ENCODE results near the gene GPBAR1. TPM values are rescaled to one million over a fixed set of nuclear protein-coding genes. Genes with fewer than 3 reads are reported as not detected.

The GPBAR1 gene
- total and polyA plus RNA-seq, 2 donors (not counting 1 experiment from before 2014, with no cell fraction given) = 0.66 to 0.81 TPM

DNA sequence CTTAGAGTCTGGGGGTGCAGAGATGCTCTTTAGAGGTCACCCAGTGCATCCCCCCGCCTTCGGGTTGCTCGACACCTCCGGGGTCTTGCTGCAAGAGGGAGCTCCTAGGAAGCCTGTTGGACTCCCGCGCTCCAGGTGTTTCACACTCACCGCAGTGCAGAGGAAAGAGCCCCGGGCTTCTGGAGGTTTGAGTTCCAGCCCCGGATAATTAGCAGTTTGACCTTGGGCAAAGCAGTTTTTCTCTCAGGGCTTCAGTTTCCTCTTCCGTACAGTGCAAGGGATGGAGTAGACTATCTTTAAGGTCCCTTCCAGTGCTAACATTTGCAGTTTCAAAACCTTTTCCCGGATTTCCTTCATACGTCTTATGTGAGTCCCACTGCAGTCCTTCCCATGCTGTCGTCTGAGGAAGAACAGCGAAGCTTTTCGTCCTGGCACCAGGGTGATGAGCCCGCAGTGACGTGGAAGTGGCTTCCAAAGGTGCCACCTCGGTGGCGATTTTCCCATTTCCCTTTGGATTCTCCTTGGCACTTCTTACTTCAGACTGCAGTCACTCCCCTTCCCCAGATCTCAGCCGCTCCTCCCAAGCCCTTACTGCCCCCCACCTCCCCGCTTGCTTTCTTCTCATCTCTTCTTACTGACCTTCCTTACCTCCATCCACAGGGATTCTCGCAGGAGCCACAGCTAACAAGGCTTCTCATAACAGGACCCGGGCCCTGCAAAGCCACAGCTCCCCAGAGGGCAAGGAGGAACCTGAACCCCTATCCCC is 10.1 kb downstream of the GPBAR1 start:
- peaks cover 62% of the 10 kb centered on the region for H3K4me1 Mint-ChIP-seq
- H3K4me1 ChIP-seq (ENCODE audit: control insufficient read depth in 2 of 2, insufficient read depth in 2 of 2, low read length in 2 of 2) = peaks cover 36 to 53% of the 10 kb centered on the region in 2 donors
- peaks cover 27% of the 10 kb centered on the region for H4K20me1 ChIP-seq (ENCODE audit: control insufficient read depth, insufficient read depth, low read length, poor library complexity, severe bottlenecking)
- H3K79me2 ChIP-seq (ENCODE audit: control insufficient read depth, insufficient read depth, low read length) = peaks cover 43% of the 10 kb centered on the region
- 9% methylated on average over 22 of the region's 23 CpGs for WGBS (ENCODE audit: insufficient coverage)
- intact Hi-C loops (cut with micrococcal nuclease) = loop anchor here (1.0 to 5.0 kb wide), 9 partner anchors 14 to 1326 kb away; partner anchors contain the start of genes ARPC2, BCS1L, CNOT9 and GMPPA
- peak overlapping the region; percentile 86 for H3K27ac Mint-ChIP-seq
- no peaks in the 10 kb centered on the region for H3K27me3 Mint-ChIP-seq
- no peaks in the 10 kb centered on the region for H3K9me3 ChIP-seq (ENCODE audit: control extremely low read depth in 1 of 3, control insufficient read depth in 2 of 3, insufficient read depth in 1 of 3, low read length in 2 of 3)
- H3K27ac ChIP-seq (ENCODE audit: low read length in 2 of 2) = peak overlapping the region in 1 of 2 donors; percentile 18
- TF ChIP-seq, protein P1, sequence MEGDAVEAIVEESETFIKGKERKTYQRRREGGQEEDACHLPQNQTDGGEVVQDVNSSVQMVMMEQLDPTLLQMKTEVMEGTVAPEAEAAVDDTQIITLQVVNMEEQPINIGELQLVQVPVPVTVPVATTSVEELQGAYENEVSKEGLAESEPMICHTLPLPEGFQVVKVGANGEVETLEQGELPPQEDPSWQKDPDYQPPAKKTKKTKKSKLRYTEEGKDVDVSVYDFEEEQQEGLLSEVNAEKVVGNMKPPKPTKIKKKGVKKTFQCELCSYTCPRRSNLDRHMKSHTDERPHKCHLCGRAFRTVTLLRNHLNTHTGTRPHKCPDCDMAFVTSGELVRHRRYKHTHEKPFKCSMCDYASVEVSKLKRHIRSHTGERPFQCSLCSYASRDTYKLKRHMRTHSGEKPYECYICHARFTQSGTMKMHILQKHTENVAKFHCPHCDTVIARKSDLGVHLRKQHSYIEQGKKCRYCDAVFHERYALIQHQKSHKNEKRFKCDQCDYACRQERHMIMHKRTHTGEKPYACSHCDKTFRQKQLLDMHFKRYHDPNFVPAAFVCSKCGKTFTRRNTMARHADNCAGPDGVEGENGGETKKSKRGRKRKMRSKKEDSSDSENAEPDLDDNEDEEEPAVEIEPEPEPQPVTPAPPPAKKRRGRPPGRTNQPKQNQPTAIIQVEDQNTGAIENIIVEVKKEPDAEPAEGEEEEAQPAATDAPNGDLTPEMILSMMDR (IDR thresholded peaks at IDR 0.05) = no peak
- no peak for TF ChIP-seq EZH2 (IDR thresholded peaks at IDR 0.05; ENCODE audit: borderline replicate concordance, insufficient read depth, low read depth, low read length, poor library complexity, severe bottlenecking)
- H3K9me3 Mint-ChIP-seq (ENCODE audit: insufficient read depth) = no peaks in the 10 kb centered on the region
- DNase-seq = no peak
- H3K36me3 ChIP-seq (replicated peaks in 1 of 2; ENCODE audit: control extremely low read depth in 1 of 2, control insufficient read depth in 1 of 2, extremely low read depth in 1 of 2, insufficient read depth in 2 of 2, low read length in 1 of 2) = peaks cover 2 to 47% of the 10 kb centered on the region in 2 experiments
- H3K9ac ChIP-seq (ENCODE audit: low read length) = peak overlapping the region; percentile 87
- no peaks in the 10 kb centered on the region for H3K27me3 ChIP-seq (replicated peaks in 1 of 4; ENCODE audit: control extremely low read depth in 1 of 4, control insufficient read depth in 3 of 4, insufficient read depth in 4 of 4, low read length in 3 of 4)
- H3K4me2 ChIP-seq (replicated peaks; ENCODE audit: low read depth, low read length, poor library complexity, severe bottlenecking) = peak overlapping the region; percentile 91
- ChIA-PET POLR2A (interaction anchor here (0.6 to 3.7 kb wide), 13 partner anchors 14 to 129 kb away, joined by 3 to 32 read pairs (median 6); partner anchors contain the start of genes ARPC2, CATIP, CTDSP1 and TMBIM1), CTCF (interaction anchor here (0.7 to 8.0 kb wide), 16 partner anchors 9 to 246 kb away, joined by 3 to 331 read pairs (median 8); partner anchors contain the start of genes ARPC2, CATIP, GPBAR1 and TMBIM1)
- H3K4me3 ChIP-seq (ENCODE audit: control extremely low read depth in 1 of 5, extremely low read depth in 1 of 5, insufficient read depth in 1 of 5, low read depth in 2 of 5, low read length in 4 of 5) = peak overlapping the region; percentile 69 to 99 (median 81)
- H2AFZ ChIP-seq (ENCODE audit: insufficient read depth, low read depth, low read length, poor library complexity, severe bottlenecking) = peak overlapping the region; percentile 81
- ATAC-seq (ENCODE audit: low read depth) = no peak
- peak overlapping the region; percentile 84 for H3K4me3 Mint-ChIP-seq
